ENCODE data around the gene PRSS22.

The PRSS22 gene

DNA sequence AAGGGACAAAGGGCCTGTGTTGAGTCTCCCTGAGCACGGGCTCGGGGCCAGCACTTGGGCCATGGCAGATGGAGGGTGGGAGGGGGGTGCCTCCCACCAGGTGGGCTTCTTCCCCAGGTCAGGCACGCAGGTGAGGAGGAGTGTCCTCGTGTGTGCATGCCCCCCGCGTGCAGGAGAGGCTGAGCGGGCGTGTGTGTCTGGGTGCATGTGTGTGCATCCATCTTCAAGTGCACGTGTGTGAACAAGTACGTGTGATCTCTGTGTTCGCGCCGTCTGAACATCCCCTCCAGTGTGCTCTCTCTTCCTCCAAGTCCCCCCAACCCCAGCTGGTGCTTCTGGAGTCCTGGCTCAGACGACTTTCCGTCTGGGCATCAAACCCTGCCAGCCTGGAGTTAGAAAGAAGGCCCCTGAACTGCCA lies 30.6 kb downstream of the PRSS22 start:
- Histone ChIP-seq H3K36me3 (no peaks in the 10 kb centered on the region), H3K27ac (no peak overlapping the region), H3K9me3 (ENCODE audit: severe bottlenecking) (no peaks in the 10 kb centered on the region), H3K27me3 (ENCODE audit: insufficient read depth, low read depth, severe bottlenecking) (no peaks in the 10 kb centered on the region), H3K4me3 (ENCODE audit: low read depth, low read length) (no peak overlapping the region)
- TF ChIP-seq, protein P1, sequence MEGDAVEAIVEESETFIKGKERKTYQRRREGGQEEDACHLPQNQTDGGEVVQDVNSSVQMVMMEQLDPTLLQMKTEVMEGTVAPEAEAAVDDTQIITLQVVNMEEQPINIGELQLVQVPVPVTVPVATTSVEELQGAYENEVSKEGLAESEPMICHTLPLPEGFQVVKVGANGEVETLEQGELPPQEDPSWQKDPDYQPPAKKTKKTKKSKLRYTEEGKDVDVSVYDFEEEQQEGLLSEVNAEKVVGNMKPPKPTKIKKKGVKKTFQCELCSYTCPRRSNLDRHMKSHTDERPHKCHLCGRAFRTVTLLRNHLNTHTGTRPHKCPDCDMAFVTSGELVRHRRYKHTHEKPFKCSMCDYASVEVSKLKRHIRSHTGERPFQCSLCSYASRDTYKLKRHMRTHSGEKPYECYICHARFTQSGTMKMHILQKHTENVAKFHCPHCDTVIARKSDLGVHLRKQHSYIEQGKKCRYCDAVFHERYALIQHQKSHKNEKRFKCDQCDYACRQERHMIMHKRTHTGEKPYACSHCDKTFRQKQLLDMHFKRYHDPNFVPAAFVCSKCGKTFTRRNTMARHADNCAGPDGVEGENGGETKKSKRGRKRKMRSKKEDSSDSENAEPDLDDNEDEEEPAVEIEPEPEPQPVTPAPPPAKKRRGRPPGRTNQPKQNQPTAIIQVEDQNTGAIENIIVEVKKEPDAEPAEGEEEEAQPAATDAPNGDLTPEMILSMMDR (IDR thresholded peaks at IDR 0.05; ENCODE audit: low read depth, low read length): no peak
- no peak for DNase-seq

DNA sequence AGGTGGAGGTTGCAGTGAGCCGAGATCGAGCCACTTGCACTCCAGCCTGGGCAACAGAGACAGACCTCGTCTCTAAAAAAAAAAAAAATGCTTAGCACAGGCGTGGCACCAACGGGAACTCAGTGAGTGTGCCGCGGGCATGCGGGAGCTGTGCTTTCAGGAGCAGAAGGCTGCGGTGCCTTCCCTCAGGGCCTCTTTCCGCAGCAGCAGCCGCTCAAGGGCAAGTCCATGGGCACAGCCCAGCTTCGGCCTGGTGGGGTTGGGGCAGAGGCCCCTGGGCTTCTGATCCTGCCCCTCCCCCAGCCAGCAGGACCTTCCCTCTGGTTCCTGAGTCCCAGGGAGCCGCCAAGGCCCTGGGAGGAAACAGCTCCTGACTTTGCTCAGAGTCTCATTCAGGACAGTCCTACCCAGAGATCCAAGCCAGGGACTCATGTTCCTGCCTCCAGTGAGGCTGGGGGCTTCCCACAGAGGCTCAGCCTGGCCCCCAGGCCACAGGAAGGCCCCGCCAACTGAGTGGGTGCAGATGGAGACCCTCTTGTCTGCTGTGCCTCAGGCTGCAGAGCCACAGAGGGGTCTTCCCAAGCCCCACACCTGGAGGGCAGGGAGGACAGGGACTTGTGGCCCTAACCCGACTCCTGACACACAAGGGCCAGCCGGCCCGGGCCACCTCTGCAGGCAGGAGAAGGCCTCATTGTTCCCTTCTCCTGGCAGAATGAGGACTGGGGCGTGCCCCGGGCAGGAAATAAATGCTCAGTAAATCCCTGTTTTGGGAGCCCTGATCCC lies 31.2 kb downstream of the PRSS22 start:
- DNase-seq: no peak
- Histone ChIP-seq H3K27ac (no peak overlapping the region), H3K9me3 (ENCODE audit: severe bottlenecking) (no peaks in the 10 kb centered on the region), H3K4me3 (ENCODE audit: low read depth, low read length) (no peak overlapping the region), H3K36me3 (no peaks in the 10 kb centered on the region), H3K27me3 (ENCODE audit: insufficient read depth, low read depth, severe bottlenecking) (no peaks in the 10 kb centered on the region)
- TF ChIP-seq, protein P1 (IDR thresholded peaks at IDR 0.05; ENCODE audit: low read depth, low read length): no peak

DNA sequence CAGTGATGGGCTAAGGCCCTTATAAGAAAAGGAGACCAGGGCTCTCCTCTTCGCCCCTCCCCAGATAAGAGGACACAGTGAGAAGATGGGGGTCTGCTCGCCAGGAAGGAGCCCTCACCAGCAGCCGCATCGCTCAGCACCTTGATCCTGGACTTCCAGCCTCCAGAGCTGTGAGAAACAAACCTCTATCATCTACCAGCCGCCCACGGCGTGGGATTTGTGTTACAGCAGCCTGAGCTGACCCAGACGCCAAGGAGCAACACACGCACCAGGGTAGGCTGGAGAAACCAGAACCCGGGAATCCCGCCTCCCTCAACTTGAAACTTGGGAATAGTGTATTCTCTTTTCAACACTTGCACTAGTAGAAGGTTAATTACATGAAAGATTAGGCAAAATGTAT lies 32.1 kb downstream of the PRSS22 start:
- TF ChIP-seq, protein P1 (IDR thresholded peaks at IDR 0.05; ENCODE audit: low read depth, low read length): no peak
- no peaks in the 10 kb centered on the region for H3K36me3 ChIP-seq
- H3K4me3 ChIP-seq (ENCODE audit: low read depth, low read length): no peak overlapping the region
- peak overlapping the region; percentile 16; the same call in 1 of the 2 replicates for H3K27ac ChIP-seq
- H3K27me3 ChIP-seq (ENCODE audit: insufficient read depth, low read depth, severe bottlenecking): no peaks in the 10 kb centered on the region
- DNase-seq: peak; percentile 53
- H3K9me3 ChIP-seq (ENCODE audit: severe bottlenecking): no peaks in the 10 kb centered on the region

DNA sequence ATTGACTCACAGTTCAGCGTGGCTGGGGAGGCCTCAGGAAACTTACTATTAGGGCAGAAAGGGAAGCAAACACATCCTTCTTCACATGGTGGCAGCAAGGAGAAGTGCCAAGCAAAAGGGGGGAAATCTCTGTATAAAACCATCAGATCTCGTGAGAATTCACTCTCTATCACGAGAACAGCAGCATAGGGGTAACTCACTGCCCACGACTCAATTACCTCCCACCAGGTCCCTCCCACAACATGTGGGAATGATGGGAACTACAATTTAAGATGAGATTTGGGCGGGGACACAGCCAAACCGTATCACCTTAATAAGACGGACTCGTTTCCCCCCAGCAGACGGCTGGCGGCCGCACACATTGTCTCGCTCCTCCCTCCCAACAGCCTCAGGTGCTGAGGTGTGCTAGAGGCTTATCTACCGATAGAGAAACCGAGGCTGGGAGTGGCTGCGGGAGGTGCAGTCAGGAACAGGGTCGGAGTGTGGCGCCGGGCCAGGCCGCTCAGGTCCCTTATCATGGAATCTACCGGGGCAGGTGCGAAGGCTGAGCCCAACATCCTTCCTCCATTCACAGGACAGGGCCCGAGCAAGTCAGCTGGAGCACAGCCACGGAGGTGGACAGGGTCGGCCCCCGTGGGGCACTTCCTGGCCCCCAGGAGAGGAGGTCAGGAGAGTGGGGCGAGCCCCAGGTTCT lies 32.8 kb downstream of the PRSS22 start:
- H3K27me3 ChIP-seq (ENCODE audit: insufficient read depth, low read depth, severe bottlenecking): no peaks in the 10 kb centered on the region
- TF ChIP-seq, protein P1 (IDR thresholded peaks at IDR 0.05; ENCODE audit: low read depth, low read length): no peak
- no peaks in the 10 kb centered on the region for H3K36me3 ChIP-seq
- H3K4me3 ChIP-seq (ENCODE audit: low read depth, low read length): no peak overlapping the region
- H3K9me3 ChIP-seq (ENCODE audit: severe bottlenecking): no peaks in the 10 kb centered on the region
- peak; percentile 5 for DNase-seq
- H3K27ac ChIP-seq: no peak overlapping the region

DNA sequence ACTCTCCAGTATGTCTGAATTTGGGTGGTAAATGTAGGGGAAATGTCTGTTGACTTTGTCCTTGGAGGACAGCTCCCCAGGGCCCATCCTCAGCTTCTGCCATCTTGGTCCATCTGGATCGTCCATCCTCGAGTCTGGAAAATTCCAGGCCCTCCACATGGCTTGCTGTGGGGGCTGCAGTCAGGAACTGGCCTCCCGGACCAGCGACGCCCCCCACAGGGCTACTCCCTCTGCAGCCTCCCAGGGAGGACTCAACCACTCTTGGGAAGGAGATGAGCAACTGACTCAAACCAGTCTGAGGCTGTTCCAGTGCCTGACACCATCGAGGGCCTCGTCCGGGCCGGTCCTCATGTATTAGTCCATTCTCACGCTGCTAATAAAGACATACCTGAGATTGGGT lies 33.3 kb downstream of the PRSS22 start:
- H3K9me3 ChIP-seq (ENCODE audit: severe bottlenecking): no peaks in the 10 kb centered on the region
- no peaks in the 10 kb centered on the region for H3K36me3 ChIP-seq
- H3K4me3 ChIP-seq (ENCODE audit: low read depth, low read length): no peak overlapping the region
- H3K27me3 ChIP-seq (ENCODE audit: insufficient read depth, low read depth, severe bottlenecking): no peaks in the 10 kb centered on the region
- TF ChIP-seq, protein P1 (IDR thresholded peaks at IDR 0.05; ENCODE audit: low read depth, low read length): no peak
- no peak overlapping the region for H3K27ac ChIP-seq
- no peak for DNase-seq

Measured in WERI-Rb-1 (cell line).